GM21576 (cell line): Measurements from ENCODE around the gene CREB3L1.

Experiments
- ATAC-seq: cut with Tn5 transposase; IDR thresholded peaks from one replicate; pipeline ENCODE4 v1.9.1; 2021; ENCODE audit warnings: mild to moderate bottlenecking, moderate library complexity; ENCODE audit not compliant: unreplicated experiment

CREB3L1 gene

GRCh38 chr11:46272816-46273427, 4.5 kb upstream of the CREB3L1 start:
- ATAC-seq: no peak

- ATAC-seq: no peak
Observed at GRCh38 chr11:46273511-46274205, 3.8 kb upstream of the CREB3L1 start.

GRCh38 chr11:46275964-46276641, 1.4 kb upstream of the CREB3L1 start:
- ATAC-seq: no peak

GRCh38 chr11:46277313-46277621, 195 bp upstream of the CREB3L1 start:
- ATAC-seq: no peak

GRCh38 chr11:46278387-46279125, 1.1 kb downstream of the CREB3L1 start:
- no peak for ATAC-seq

- ATAC-seq: no peak
Observed at GRCh38 chr11:46279126-46280099, 2.0 kb downstream of the CREB3L1 start.

GRCh38 chr11:46280706-46281105, 3.2 kb downstream of the CREB3L1 start:
- no peak for ATAC-seq

GRCh38 chr11:46281371-46281831, 3.9 kb downstream of the CREB3L1 start:
- no peak for ATAC-seq

GRCh38 chr11:46285173-46285572, 7.7 kb downstream of the CREB3L1 start:
- no peak for ATAC-seq

GRCh38 chr11:46285594-46286033, 8.2 kb downstream of the CREB3L1 start:
- no peak for ATAC-seq

- no peak for ATAC-seq
Observed at GRCh38 chr11:46286789-46287188, 9.3 kb downstream of the CREB3L1 start.

- ATAC-seq: no peak
Observed at GRCh38 chr11:46288451-46288850, 11.0 kb downstream of the CREB3L1 start.

GRCh38 chr11:46290011-46290410, 12.5 kb downstream of the CREB3L1 start:
- ATAC-seq: no peak

GRCh38 chr11:46290598-46291309, 13.3 kb downstream of the CREB3L1 start:
- ATAC-seq: no peak

- no peak for ATAC-seq
Observed at GRCh38 chr11:46291441-46292150, 14.1 kb downstream of the CREB3L1 start.

GRCh38 chr11:46293066-46293465, 15.6 kb downstream of the CREB3L1 start:
- ATAC-seq: no peak

GRCh38 chr11:46293641-46294103, 16.2 kb downstream of the CREB3L1 start:
- ATAC-seq: no peak

GRCh38 chr11:46294365-46295309, 17.2 kb downstream of the CREB3L1 start:
- ATAC-seq: no peak
